ENCODE data around the gene PEPD.

DNA sequence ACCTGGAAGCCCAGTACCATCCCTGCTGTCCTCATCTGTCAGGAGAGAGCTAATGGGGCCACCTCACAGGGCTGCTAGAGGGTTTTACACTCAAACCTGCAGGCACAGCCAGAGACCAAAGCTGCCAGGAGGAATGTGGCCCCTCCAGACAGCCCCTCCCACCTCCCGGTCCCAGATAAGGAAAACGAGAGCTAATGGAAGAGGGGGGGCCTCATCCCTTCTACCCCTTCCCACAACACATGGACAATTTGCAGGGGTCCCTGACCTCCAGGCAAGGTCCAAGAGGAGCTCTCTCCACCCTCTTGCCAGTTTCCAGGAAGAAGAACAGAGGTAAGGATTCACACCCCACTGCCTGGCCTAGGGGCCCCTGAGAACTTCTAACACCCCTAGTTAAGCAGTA, 1.6 kb upstream of the PEPD start:
- TF ChIP-seq CTCF (IDR thresholded peaks at IDR 0.05; ENCODE audit: low read length) (no peak), EZH2 (IDR thresholded peaks at IDR 0.05; ENCODE audit: borderline replicate concordance, low read length) (no peak)

Measured in OCI-LY1 (cell line).